HG03025 (cell line): ENCODE results near the gene CIAPIN1.

ENCODE experiments used
- ATAC-seq: cut with Tn5 transposase; IDR thresholded peaks from one replicate; pipeline ENCODE4 v1.9.1; 2021; ENCODE audit warnings: mild to moderate bottlenecking, moderate library complexity; ENCODE audit not compliant: unreplicated experiment, low FRiP score

CIAPIN1 gene

GRCh38 chr16:57447186-57447962, at the start of gene CIAPIN1, which contains the start of gene COQ9:
Gene CIAPIN1 (minus strand): TSS chr16:57447385. CDS start chr16:57440928, 6,457 bp downstream.
Gene COQ9 (plus strand): TSS chr16:57447479. CDS start chr16:57447506, 27 bp downstream.
- peak; percentile 97 for ATAC-seq

- no peak for ATAC-seq
Measured at GRCh38 chr16:57493767-57494166, 46.6 kb upstream of the CIAPIN1 start.

GRCh38 chr16:57489229-57489628, 42.0 kb upstream of the CIAPIN1 start:
- no peak for ATAC-seq

GRCh38 chr16:57486858-57487834, 40.0 kb upstream of the CIAPIN1 start:
- ATAC-seq: no peak

GRCh38 chr16:57485916-57486857, 39.0 kb upstream of the CIAPIN1 start, which contains the start of gene DOK4:
Gene DOK4 (minus strand): TSS chr16:57486493. CDS start chr16:57479507, 6,986 bp downstream.
- peak; percentile 64 for ATAC-seq

- ATAC-seq: no peak
Measured at GRCh38 chr16:57485091-57485915, 38.1 kb upstream of the CIAPIN1 start.

GRCh38 chr16:57484515-57485005, 37.4 kb upstream of the CIAPIN1 start:
- no peak for ATAC-seq

- ATAC-seq: no peak
Measured at GRCh38 chr16:57483725-57484514, 36.7 kb upstream of the CIAPIN1 start.

- ATAC-seq: no peak
Measured at GRCh38 chr16:57482845-57483545, 35.8 kb upstream of the CIAPIN1 start.

GRCh38 chr16:57481421-57481820, 34.2 kb upstream of the CIAPIN1 start:
- ATAC-seq: no peak

GRCh38 chr16:57480754-57481230, 33.6 kb upstream of the CIAPIN1 start:
- ATAC-seq: no peak

- no peak for ATAC-seq
Measured at GRCh38 chr16:57479976-57480753, 33.0 kb upstream of the CIAPIN1 start.

- no peak for ATAC-seq
Measured at GRCh38 chr16:57479205-57479975, 32.2 kb upstream of the CIAPIN1 start.

- ATAC-seq: no peak
Measured at GRCh38 chr16:57478396-57479204, 31.4 kb upstream of the CIAPIN1 start.
